GM12892 (cell line): Measurements from ENCODE around the gene LBH.

Source experiments
- DNase-seq: peaks from one replicate; pipeline ENCODE4 v3.0.0; 2011; ENCODE audit not compliant: insufficient read length
- FAIRE-seq: peaks from 2 replicates; lab custom pipeline; 2011; peaks lifted over from hg19 to GRCh38; lab: Jason Lieb, UNC
- POLR2A ChIP-seq: IDR thresholded peaks from 2 replicates; pipeline ENCODE4 v1.6.1; 2011; ENCODE audit warnings: low read depth, low read length, control low read depth
- POLR2AphosphoS5 ChIP-seq: IDR thresholded peaks from 2 replicates; pipeline ENCODE4 v1.6.1; 2011; ENCODE audit warnings: low read depth, low read length, control low read depth
- TAF1 ChIP-seq: IDR thresholded peaks from 2 replicates; pipeline ENCODE4 v1.6.1; 2011; ENCODE audit warnings: low read depth, mild to moderate bottlenecking, control low read depth, low read length, borderline replicate concordance

The LBH gene

DNA sequence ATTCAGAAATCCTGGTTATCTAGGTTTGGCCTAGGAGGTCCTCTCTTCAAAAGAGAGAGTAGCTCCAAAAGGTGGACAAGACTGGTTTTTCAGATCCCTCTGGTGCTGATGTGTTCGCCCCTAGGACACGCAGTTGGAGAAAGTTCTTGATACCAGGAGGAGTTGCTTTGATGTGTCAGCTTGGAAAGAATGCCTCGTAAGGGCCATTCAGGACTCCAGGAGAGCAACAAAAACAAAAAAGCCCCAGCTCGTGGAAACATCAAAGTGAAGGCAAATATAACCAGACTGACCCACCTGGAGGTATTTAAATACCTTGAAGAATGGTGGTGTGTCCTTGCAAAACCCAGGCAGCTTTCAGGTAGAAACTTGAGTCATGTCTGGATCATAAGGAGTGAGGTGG lies 12.5 kb upstream of the LBH start:
- TF ChIP-seq POLR2A (no peak), TAF1 (no peak), POLR2AphosphoS5 (no peak)
- no peak for DNase-seq
- FAIRE-seq: no peak

GRCh38 chr2:30219886-30220875 lies 11.2 kb upstream of the LBH start:
- FAIRE-seq (no peak), DNase-seq (no peak)
- no peak for TF ChIP-seq POLR2A
- no peak for TF ChIP-seq POLR2AphosphoS5
- no peak for TF ChIP-seq TAF1

DNA sequence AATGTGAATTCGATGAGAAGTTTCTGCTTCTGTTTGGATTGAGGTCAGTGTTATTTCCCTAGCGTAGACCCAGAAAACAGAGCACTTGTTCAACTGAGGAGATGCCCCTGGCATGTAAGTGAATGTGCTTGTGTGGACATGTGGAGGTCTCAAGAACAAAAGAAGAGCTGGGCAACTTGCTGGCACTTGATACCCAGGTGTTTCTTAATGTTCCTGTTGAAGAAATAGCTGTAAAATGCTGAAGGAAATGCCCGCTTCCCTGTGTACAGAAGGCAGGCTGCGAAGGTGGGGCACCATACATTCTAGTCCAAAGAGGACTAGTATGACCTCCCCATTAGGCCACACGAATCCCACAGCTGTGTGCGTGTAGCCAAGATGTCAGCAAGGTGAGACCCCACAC lies 9.8 kb upstream of the LBH start:
- TF ChIP-seq POLR2A (no peak), TAF1 (no peak), POLR2AphosphoS5 (no peak)
- FAIRE-seq: peak; percentile 5
- DNase-seq: no peak

GRCh38 chr2:30222031-30222430 lies 9.3 kb upstream of the LBH start:
- FAIRE-seq (no peak), DNase-seq (no peak)
- TF ChIP-seq POLR2AphosphoS5 (no peak), POLR2A (no peak), TAF1 (no peak)

- no peak for DNase-seq
- no peak for TF ChIP-seq POLR2A
- no peak for TF ChIP-seq POLR2AphosphoS5
- TF ChIP-seq TAF1: no peak
- no peak for FAIRE-seq
These were observed 8.5 kb upstream of the LBH start for GRCh38 chr2:30222636-30223360.

GRCh38 chr2:30223413-30223874 lies 7.9 kb upstream of the LBH start:
- DNase-seq (no peak), FAIRE-seq (peak; percentile 86)
- no peak for TF ChIP-seq POLR2AphosphoS5
- TF ChIP-seq TAF1: no peak
- TF ChIP-seq POLR2A: no peak

- no peak for DNase-seq
- FAIRE-seq: no peak
- TF ChIP-seq TAF1 (no peak), POLR2AphosphoS5 (no peak)
These were observed 7.2 kb upstream of the LBH start for GRCh38 chr2:30224151-30224550.

GRCh38 chr2:30225131-30225762 lies 6.1 kb upstream of the LBH start:
- FAIRE-seq (peak; percentile 92), DNase-seq (no peak)
- TF ChIP-seq TAF1 (no peak), POLR2A (peak; percentile 47; the same call in 1 of the 2 replicates)

- DNase-seq: no peak
- peak; percentile 66 for FAIRE-seq
- TF ChIP-seq POLR2AphosphoS5 (no peak), TAF1 (no peak), POLR2A (no peak)
These were observed 4.9 kb upstream of the LBH start for GRCh38 chr2:30226144-30227032.

DNA sequence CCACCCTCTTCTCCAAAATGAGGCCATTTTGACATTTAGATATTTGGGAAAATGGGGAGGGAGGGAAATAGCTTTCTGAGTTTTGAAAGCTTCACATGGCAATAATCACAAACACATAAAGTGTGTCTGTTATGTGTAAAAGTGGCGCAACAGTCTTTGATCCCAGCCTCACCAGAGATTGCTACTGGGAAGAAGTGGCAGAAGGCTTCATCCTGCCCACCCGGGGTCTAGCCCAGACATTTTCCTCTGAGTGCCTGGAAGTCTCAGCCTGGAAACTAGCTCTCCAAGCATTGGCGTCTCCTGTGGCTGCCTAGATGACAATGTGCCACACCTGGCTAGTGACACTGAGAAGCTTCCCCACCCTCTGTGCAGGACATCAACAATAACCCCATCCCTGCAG lies 1.7 kb upstream of the LBH start:
- no peak for DNase-seq
- FAIRE-seq: no peak
- TF ChIP-seq TAF1 (no peak), POLR2AphosphoS5 (no peak), POLR2A (no peak)
